ENCODE results near the gene FMNL2.

GRCh38 chr2:152407806-152408205, 72.8 kb downstream of the FMNL2 start:
- TF ChIP-seq CTCF (conservative IDR thresholded peaks at IDR 0.05; ENCODE audit: low read depth, low read length): no peak
- TF ChIP-seq EZH2 (IDR thresholded peaks at IDR 0.05; ENCODE audit: borderline replicate concordance, low read depth, low read length, poor library complexity, severe bottlenecking): no peak

Data from A673 (cell line).